ENCODE results near the gene C1QTNF8. TPM values are rescaled to one million over a fixed set of nuclear protein-coding genes. Genes with fewer than 3 reads are reported as not detected.

Gene C1QTNF8
- total RNA-seq, 3 donors from 2014 or later (not counting 1 experiment from before 2014, with no cell fraction given) = not detected

- intact Hi-C loops (cut with micrococcal nuclease) = no loop called here
- H3K27ac Mint-ChIP-seq = no peak overlapping the region
- Histone ChIP-seq H3K9me3 (ENCODE audit: control insufficient read depth, insufficient read depth, low read length) (no peaks in the 10 kb centered on the region), H3K27ac (ENCODE audit: low read length) (no peak overlapping the region), H3K4me1 (ENCODE audit: control insufficient read depth, insufficient read depth, low read length) (no peaks in the 10 kb centered on the region), H3K27me3 (ENCODE audit: control insufficient read depth, insufficient read depth, low read length) (no peaks in the 10 kb centered on the region), H3K4me3 (ENCODE audit: low read length) (no peak overlapping the region), H3K36me3 (ENCODE audit: control insufficient read depth, insufficient read depth, low read length) (no peaks in the 10 kb centered on the region)
- no peak overlapping the region for H3K4me3 Mint-ChIP-seq
- ATAC-seq (no peak), DNase-seq (no peak)
- H3K9me3 Mint-ChIP-seq = no peaks in the 10 kb centered on the region
- no peaks in the 10 kb centered on the region for H3K27me3 Mint-ChIP-seq (ENCODE audit: low read depth in 2 of 2)
- no peak for TF ChIP-seq CTCF (IDR thresholded peaks at IDR 0.05)
- WGBS (ENCODE audit: insufficient coverage) = 87% methylated on average over 31 of the region's 31 CpGs
- H3K36me3 Mint-ChIP-seq = no peaks in the 10 kb centered on the region
- no peaks in the 10 kb centered on the region for H3K4me1 Mint-ChIP-seq
Measured at GRCh38 chr16:1127971-1128715, 32.1 kb upstream of the C1QTNF8 start.

- Mint-ChIP-seq H3K4me1 (no peaks in the 10 kb centered on the region), H3K4me3 (no peak overlapping the region), H3K27me3 (ENCODE audit: low read depth in 2 of 2) (no peaks in the 10 kb centered on the region), H3K27ac (no peak overlapping the region), H3K9me3 (no peaks in the 10 kb centered on the region), H3K36me3 (no peaks in the 10 kb centered on the region)
- 59% methylated on average over 16 of the region's 16 CpGs for WGBS (ENCODE audit: insufficient coverage)
- no peaks in the 10 kb centered on the region for H3K27me3 ChIP-seq (ENCODE audit: control insufficient read depth, insufficient read depth, low read length)
- H3K9me3 ChIP-seq (ENCODE audit: control insufficient read depth, insufficient read depth, low read length) = no peaks in the 10 kb centered on the region
- ATAC-seq (no peak), DNase-seq (no peak)
- intact Hi-C loops (cut with micrococcal nuclease) = no loop called here
- no peak overlapping the region for H3K27ac ChIP-seq (ENCODE audit: low read length)
- TF ChIP-seq CTCF (IDR thresholded peaks at IDR 0.05) = no peak
- no peaks in the 10 kb centered on the region for H3K4me1 ChIP-seq (ENCODE audit: control insufficient read depth, insufficient read depth, low read length)
- no peaks in the 10 kb centered on the region for H3K36me3 ChIP-seq (ENCODE audit: control insufficient read depth, insufficient read depth, low read length)
- H3K4me3 ChIP-seq (ENCODE audit: low read length) = no peak overlapping the region
Measured at GRCh38 chr16:1127101-1127500, 31.1 kb upstream of the C1QTNF8 start.

GRCh38 chr16:1126586-1126985, 30.5 kb upstream of the C1QTNF8 start:
- intact Hi-C loops (cut with micrococcal nuclease) = no loop called here
- no peaks in the 10 kb centered on the region for H3K9me3 ChIP-seq (ENCODE audit: control insufficient read depth, insufficient read depth, low read length)
- H3K27me3 ChIP-seq (ENCODE audit: control insufficient read depth, insufficient read depth, low read length) = no peaks in the 10 kb centered on the region
- no peak for ATAC-seq
- H3K4me1 ChIP-seq (ENCODE audit: control insufficient read depth, insufficient read depth, low read length) = no peaks in the 10 kb centered on the region
- TF ChIP-seq CTCF (IDR thresholded peaks at IDR 0.05) = no peak
- H3K4me3 ChIP-seq (ENCODE audit: low read length) = no peak overlapping the region
- Mint-ChIP-seq H3K4me3 (no peak overlapping the region), H3K27ac (no peak overlapping the region), H3K4me1 (no peaks in the 10 kb centered on the region), H3K27me3 (ENCODE audit: low read depth in 2 of 2) (no peaks in the 10 kb centered on the region), H3K36me3 (no peaks in the 10 kb centered on the region), H3K9me3 (no peaks in the 10 kb centered on the region)
- H3K27ac ChIP-seq (ENCODE audit: low read length) = no peak overlapping the region
- DNase-seq = no peak
- 44% methylated on average over 9 of the region's 10 CpGs for whole genome bisulfite sequencing (ENCODE audit: insufficient coverage)
- no peaks in the 10 kb centered on the region for H3K36me3 ChIP-seq (ENCODE audit: control insufficient read depth, insufficient read depth, low read length)

GRCh38 chr16:1126044-1126443, 30.0 kb upstream of the C1QTNF8 start:
- H3K9me3 ChIP-seq (ENCODE audit: control insufficient read depth, insufficient read depth, low read length) = no peaks in the 10 kb centered on the region
- WGBS (ENCODE audit: insufficient coverage) = 60% methylated on average over 17 of the region's 17 CpGs
- Mint-ChIP-seq H3K36me3 (no peaks in the 10 kb centered on the region), H3K4me1 (no peaks in the 10 kb centered on the region), H3K4me3 (no peak overlapping the region), H3K27ac (no peak overlapping the region), H3K27me3 (ENCODE audit: low read depth in 2 of 2) (no peaks in the 10 kb centered on the region), H3K9me3 (no peaks in the 10 kb centered on the region)
- ATAC-seq (no peak), DNase-seq (no peak)
- no peaks in the 10 kb centered on the region for H3K36me3 ChIP-seq (ENCODE audit: control insufficient read depth, insufficient read depth, low read length)
- H3K4me3 ChIP-seq (ENCODE audit: low read length) = no peak overlapping the region
- H3K27ac ChIP-seq (ENCODE audit: low read length) = no peak overlapping the region
- H3K4me1 ChIP-seq (ENCODE audit: control insufficient read depth, insufficient read depth, low read length) = no peaks in the 10 kb centered on the region
- H3K27me3 ChIP-seq (ENCODE audit: control insufficient read depth, insufficient read depth, low read length) = no peaks in the 10 kb centered on the region
- intact Hi-C loops (cut with micrococcal nuclease) = no loop called here
- no peak for TF ChIP-seq CTCF (IDR thresholded peaks at IDR 0.05)

All from natural killer cell (primary cell).